Ovary (tissue), 9 donors: ENCODE data around the gene TCP11. TPM values are rescaled to one million over a fixed set of nuclear protein-coding genes. Genes with fewer than 3 reads are reported as not detected.

Experiments used
- DNase-seq, 5 donors: peaks; one replicate each; pipeline ENCODE4 v3.0.0-alpha.2; 2019 to 2020
- H3K27ac ChIP-seq, 2 donors: fragments of 200-600 bp; one replicate each; pipeline versions ENCODE4 v1.5.1 to v1.8.0; 2019 to 2022
- H3K27me3 ChIP-seq: fragments of 200-600 bp; one replicate; pipeline ENCODE4 v1.8.0; 2022
- H3K36me3 ChIP-seq: fragments of 200-600 bp; sonication (generic); one replicate; pipeline ENCODE4 v1.5.1; 2019
- H3K4me1 ChIP-seq: one replicate; pipeline ENCODE4 v1.8.1; 2013; ENCODE audit warnings: mild to moderate bottlenecking, moderate library complexity; ENCODE audit not compliant: insufficient read depth
- H3K4me3 ChIP-seq: fragments of 200-600 bp; sonication (generic); one replicate; pipeline ENCODE4 v1.5.1; 2017
- H3K9me3 ChIP-seq, 2 donors: fragments of 200-600 bp in 1 of 2; sonication (generic) in 1 of 2; one replicate each; pipeline versions ENCODE4 v1.5.1 to v1.8.1; 2013 to 2019; ENCODE audit warnings: mild to moderate bottlenecking in 1 of 2, moderate library complexity in 1 of 2
- EP300 ChIP-seq: sonication (generic); formaldehyde crosslinking; IDR thresholded peaks from one replicate; pipeline ENCODE4 v1.6.1; 2017; ENCODE audit warnings: antibody characterized with exemption
- POLR2A ChIP-seq: fragments of 450-650 bp; IDR thresholded peaks from one replicate; pipeline ENCODE4 v1.6.1; 2017; ENCODE audit warnings: antibody characterized with exemption, mild to moderate bottlenecking, moderate library complexity
- WGBS, 3 donors: extraction: QIAGEN DNeasy Blood & Tissue Kit in 1 of 3; methylation state at CpG; one replicate each; pipeline versions ENCODE4 v1.1.5 to v1.1.7; 2013 to 2017; 5-methylcytosine and 5-hydroxymethylcytosine counted together
- intact Hi-C, 4 donors: fragments of 100-400 bp; cut with DNase I; formaldehyde crosslinking; loops; one replicate each; pipeline versions ENCODE4 v1.11.0 to v1.15.1; 2022 to 2023
- polyA plus RNA-seq, 2 donors: library from polyadenylated mRNA; stranded (reverse); fragments of 200-250 nt in 1 of 2; fragments of 350-450 nt in 1 of 2; fragmentation: Illumina TruSeq in 1 of 2; extraction: RNeasy Lipid Tissue Mini Kit (QIAGEN cat#74804) in 1 of 2; gene quantifications; one replicate each; pipeline ENCODE4 v1.2.3, GENCODE V29; 2013 to 2014
- total RNA-seq, 7 donors: library from RNA; depleted of rRNA in 2 of 7; stranded (reverse); fragments of >200 nt in 2 of 7; fragmentation: NEBNext Ultra II Directional in 3 of 7; extraction: Animal tissue kit (Norgen Biotek cat#: 25700) in 3 of 7; gene quantifications; one replicate each; pipeline versions ENCODE4 v1.1.0 to v1.2.4, GENCODE V29; 2016 to 2023
- TF ChIP-seq, protein P1 (sequence below), 3 donors: fragments of 450-650 bp in 2 of 3; fragments of 200-600 bp in 1 of 3; IDR thresholded peaks; one replicate each; pipeline versions ENCODE4 v1.5.1 to v1.8.0; 2016 to 2022; ENCODE audit warnings: antibody characterized with exemption in 3 of 3, mild to moderate bottlenecking in 1 of 3
- donor health status: DM: no; HTN: no; CAD: no; lungs with moderate emphysema.
- donor health status: DM: no; HTN: no; CAD: no.
- donor health status: Bipolar disorder and iron deficiency.
- donor health status: DM: yes; HTN: yes; CAD: no.
- donor health status: DM: no; HTN: no; CAD: no.
- donor health status: DM: yes; HTN: yes; CAD: no.

Gene TCP11
- total and polyA plus RNA-seq, 9 donors = 0.18 to 0.61 (median 0.48) TPM; not detected in 1

DNA sequence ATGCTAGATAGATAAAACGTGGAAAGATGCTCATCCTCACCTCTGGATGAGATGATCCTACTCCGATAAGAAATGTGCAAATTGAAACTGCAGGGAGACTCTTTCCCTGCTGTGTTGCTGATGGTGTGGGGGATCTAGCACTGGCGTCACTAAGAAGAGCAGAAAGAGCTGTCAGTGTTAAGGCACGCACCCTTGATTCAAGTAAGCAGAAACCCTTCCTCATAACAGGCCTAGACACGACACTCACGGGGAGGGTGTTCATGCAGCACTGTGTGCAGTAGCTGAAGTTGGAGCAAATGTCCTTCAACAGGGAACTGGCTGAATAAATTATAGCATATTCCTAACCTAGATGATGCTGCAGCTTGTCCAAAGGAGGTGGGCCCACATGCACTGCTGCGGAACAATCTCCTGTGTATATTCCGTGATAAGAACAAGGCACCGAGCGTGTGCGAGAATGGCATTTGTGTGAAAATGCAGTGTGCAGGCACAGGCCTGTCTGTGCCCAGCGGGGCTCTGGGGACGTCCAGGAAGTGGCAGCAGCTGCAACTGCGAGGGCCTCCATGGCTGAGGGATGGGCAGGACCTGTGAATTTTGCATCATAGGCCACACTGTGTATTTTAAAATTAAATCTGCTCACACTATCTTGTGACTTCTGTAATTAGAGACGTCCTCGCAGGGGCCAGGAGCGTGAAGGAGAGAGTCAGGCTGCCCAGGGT, 64.0 kb downstream of the TCP11 start:
- H3K27me3 ChIP-seq = no peaks in the 10 kb centered on the region
- intact Hi-C loops = no loop called here
- H3K9me3 ChIP-seq = no peaks in the 10 kb centered on the region
- no peaks in the 10 kb centered on the region for H3K36me3 ChIP-seq
- WGBS, 3 donors = 85 to 88% (median 86%) methylated on average over 17 of the region's 17 CpGs
- no peak for TF ChIP-seq POLR2A
- TF ChIP-seq, protein P1, sequence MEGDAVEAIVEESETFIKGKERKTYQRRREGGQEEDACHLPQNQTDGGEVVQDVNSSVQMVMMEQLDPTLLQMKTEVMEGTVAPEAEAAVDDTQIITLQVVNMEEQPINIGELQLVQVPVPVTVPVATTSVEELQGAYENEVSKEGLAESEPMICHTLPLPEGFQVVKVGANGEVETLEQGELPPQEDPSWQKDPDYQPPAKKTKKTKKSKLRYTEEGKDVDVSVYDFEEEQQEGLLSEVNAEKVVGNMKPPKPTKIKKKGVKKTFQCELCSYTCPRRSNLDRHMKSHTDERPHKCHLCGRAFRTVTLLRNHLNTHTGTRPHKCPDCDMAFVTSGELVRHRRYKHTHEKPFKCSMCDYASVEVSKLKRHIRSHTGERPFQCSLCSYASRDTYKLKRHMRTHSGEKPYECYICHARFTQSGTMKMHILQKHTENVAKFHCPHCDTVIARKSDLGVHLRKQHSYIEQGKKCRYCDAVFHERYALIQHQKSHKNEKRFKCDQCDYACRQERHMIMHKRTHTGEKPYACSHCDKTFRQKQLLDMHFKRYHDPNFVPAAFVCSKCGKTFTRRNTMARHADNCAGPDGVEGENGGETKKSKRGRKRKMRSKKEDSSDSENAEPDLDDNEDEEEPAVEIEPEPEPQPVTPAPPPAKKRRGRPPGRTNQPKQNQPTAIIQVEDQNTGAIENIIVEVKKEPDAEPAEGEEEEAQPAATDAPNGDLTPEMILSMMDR (IDR thresholded peaks at IDR 0.05) = no peak
- no peak for DNase-seq
- H3K4me3 ChIP-seq = no peak overlapping the region
- H3K4me1 ChIP-seq = no peaks in the 10 kb centered on the region
- H3K27ac ChIP-seq = no peak overlapping the region

DNA sequence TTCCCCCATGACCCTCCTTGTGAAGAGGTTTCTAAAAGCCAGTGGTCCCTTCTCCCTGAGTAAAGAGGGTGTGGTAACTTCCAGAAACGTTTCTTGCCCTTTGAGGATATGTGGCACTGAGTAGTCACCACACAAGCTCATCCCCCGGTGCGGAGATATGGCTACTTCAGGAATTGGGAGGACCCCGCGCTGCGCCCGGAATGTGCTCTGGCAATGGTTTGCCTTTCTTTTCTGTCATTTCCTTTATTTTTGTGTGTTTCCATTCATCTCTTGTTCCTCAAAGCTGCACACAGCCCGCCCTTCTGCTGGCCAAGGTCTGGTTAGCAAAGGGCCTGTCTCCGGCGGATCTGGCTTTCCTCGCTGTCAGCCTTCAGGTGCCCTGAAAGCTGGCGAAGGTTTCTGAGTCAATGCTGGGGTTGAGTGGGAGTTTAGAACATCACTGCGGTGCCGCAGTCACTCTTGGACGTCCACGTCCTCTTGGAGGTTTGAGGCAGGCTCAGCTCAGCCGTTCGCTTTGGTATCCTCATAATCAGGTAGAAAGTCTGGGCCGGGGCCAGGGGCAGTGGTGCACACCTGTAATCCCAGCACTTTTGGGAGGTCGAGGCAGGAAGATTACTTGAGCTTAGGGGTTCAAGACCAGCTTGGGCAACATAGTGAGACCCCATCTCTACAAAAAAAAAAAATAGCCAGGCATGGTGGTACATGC, 67.2 kb downstream of the TCP11 start:
- intact Hi-C loops = no loop called here
- TF ChIP-seq, protein P1 (IDR thresholded peaks at IDR 0.05) = no peak
- TF ChIP-seq EP300 = no peak
- no peak for TF ChIP-seq POLR2A
- Histone ChIP-seq H3K36me3 (no peaks in the 10 kb centered on the region), H3K4me3 (no peak overlapping the region), H3K9me3 (no peaks in the 10 kb centered on the region), H3K27me3 (no peaks in the 10 kb centered on the region), H3K4me1 (no peaks in the 10 kb centered on the region), H3K27ac (no peak overlapping the region)
- 92 to 94% (median 92%) methylated on average over 20 of the region's 20 CpGs for WGBS, 3 donors
- DNase-seq = no peak

DNA sequence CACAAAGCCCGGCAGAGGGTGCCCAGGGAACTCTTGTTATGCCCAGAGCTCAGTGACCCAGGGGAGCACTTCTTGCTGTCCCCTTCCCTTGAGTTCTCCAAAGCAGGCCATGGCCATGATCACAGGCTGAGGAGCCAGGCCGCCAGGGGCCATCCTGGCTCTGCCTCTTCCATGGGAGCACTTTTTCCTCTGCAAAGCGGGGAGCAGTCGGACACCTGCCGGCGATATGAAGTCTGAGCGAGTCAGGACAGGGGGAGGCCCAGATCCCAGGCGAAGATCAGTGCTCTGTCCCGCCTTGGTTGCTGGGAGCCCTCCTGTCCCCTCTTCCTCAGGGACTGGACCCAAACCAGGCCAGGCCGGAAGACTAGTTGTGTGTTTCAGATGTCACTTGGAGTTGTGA, 67.9 kb downstream of the TCP11 start:
- TF ChIP-seq, protein P1 (IDR thresholded peaks at IDR 0.05) = no peak
- TF ChIP-seq EP300 = no peak
- no peak for TF ChIP-seq POLR2A
- no peak overlapping the region for H3K27ac ChIP-seq

DNA sequence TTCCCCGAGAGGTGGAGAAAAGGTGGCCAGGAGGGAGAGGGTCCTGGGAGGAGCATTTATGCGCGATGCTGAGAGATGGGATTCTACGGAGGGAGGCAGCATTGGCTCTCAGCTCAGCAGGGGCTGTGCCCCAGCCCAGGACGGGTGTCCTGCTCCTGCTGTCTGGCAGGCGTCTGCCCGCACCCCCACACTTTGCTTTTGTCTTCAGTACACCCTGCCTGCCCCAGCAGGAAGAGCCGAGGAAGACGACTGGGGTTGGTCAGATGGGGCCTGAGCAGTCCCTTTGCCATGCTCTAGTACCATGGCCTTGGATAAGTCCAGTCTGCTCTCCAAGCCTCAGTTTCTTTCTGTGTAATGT, 68.5 kb downstream of the TCP11 start:
- Histone ChIP-seq H3K4me1 (no peaks in the 10 kb centered on the region), H3K27ac (no peak overlapping the region), H3K9me3 (no peaks in the 10 kb centered on the region), H3K4me3 (no peak overlapping the region), H3K36me3 (no peaks in the 10 kb centered on the region), H3K27me3 (no peaks in the 10 kb centered on the region)
- intact Hi-C loops = no loop called here
- 89 to 93% (median 93%) methylated on average over 9 of the region's 9 CpGs for WGBS, 3 donors
- no peak for DNase-seq
- TF ChIP-seq, protein P1 (IDR thresholded peaks at IDR 0.05) = no peak
- TF ChIP-seq EP300 (no peak), POLR2A (no peak)

More for the DNA sequence above, 67.9 kb downstream of the TCP11 start:
- intact Hi-C loops = no loop called here
- Histone ChIP-seq H3K36me3 (no peaks in the 10 kb centered on the region), H3K9me3 (no peaks in the 10 kb centered on the region), H3K27me3 (no peaks in the 10 kb centered on the region), H3K4me1 (no peaks in the 10 kb centered on the region), H3K4me3 (no peak overlapping the region)
- 92 to 97% (median 95%) methylated on average over 10 of the region's 10 CpGs for WGBS, 3 donors
- DNase-seq = no peak
